ENCODE results near the gene SLC39A6.
A peak's percentile ranks its signal among the peaks of the same experiment; 100 is the strongest.
"Not testable (repeated sequence)": the region's sequence is repeated elsewhere in the genome, so short reads cannot be mapped to it uniquely, and the experiment has no call there.

SLC39A6 gene

DNA sequence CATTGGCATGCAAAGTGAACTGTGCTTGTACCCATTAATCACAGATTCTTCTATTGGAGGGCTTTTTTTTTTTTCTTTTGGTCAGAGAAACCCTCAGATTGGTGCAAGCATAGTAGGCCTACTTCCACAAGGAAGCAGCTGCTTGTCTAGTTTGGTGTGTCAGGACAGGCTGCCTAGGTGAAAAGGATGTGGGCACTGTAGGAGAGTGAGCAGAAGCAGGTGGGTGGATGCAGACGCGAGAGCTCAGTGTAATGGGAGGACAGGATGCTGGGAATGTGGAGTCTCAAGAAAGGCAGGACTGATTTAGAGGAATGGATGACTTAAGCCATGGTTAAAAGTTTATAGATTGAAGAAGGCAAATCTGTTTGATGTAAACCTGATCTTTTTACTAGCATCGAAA, 3.6 kb upstream of the SLC39A6 start:
- DNase-seq = no peak

DNA sequence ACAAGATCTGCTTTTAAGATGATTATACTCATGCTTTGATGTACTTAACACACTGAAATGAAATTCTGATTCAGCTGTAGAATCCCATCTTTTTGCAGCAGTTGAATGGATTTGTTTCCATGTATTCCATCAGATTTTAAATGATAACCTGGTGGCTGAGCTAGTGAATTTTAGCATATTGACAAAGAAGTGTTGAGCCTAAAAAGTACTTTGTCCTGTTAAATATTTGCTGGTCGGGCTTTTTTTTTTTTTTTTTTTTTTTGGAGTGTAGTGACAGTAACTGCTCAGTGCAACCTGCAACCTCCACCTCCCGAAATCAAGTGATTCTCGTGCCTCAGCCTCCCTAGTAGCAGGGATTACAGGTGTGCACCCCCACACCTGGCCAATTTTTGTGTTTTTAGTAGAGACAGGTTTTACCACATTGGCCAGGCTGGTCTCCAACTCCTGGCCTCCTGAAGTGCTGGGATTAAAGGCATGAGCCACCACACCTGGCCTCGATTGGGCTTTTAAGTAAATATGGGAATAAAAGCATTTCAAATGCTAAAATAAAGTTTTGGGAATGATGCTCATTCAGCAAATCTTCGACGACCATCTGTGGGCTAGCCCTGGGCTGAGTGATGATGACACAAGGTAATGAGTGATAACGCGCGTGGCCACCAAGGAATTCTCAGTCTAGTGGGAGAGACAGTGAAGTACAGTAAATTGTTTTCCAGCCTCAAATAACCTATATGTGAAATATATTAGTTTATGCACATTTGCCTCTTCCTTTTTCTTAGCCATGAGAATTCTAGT, 2.7 kb upstream of the SLC39A6 start:
- DNase-seq = no peak

DNA sequence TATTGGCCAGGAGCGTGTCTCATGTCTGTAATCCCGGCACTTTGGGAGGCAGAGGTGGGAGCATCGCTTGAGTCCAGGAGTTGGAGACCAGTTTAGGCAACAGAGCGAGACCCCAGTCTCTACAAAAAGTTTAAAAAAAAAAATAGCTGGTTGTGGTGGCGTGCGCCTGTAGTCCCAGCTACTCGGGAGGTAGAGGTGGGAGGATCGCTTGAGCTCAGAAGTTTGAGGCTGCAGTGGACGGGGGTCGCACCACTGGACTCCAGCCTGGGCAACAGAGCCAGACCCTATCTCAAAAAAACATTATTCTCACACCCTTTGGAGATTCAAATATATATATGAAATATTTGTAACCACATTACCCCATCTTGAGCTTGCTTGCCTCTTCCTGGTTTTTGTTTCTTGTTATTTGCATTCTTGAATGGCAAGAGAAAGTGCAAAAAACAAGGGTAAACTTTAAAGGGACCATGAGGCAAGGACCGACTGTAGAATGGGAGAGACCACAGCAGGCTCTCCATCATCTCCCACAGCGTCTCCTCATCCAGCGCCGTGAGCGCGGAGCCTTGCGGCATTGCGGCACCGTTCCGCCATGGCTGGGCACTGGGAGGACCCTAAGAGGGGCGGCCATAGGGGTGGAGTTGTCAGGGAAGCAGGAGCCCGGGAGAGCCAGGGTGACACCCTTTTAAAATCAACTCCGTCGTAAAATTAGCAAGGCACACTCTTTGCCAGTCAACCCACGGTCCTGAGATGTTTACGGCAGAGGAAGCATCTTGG, 1.9 kb upstream of the SLC39A6 start:
- no peak for DNase-seq

DNA sequence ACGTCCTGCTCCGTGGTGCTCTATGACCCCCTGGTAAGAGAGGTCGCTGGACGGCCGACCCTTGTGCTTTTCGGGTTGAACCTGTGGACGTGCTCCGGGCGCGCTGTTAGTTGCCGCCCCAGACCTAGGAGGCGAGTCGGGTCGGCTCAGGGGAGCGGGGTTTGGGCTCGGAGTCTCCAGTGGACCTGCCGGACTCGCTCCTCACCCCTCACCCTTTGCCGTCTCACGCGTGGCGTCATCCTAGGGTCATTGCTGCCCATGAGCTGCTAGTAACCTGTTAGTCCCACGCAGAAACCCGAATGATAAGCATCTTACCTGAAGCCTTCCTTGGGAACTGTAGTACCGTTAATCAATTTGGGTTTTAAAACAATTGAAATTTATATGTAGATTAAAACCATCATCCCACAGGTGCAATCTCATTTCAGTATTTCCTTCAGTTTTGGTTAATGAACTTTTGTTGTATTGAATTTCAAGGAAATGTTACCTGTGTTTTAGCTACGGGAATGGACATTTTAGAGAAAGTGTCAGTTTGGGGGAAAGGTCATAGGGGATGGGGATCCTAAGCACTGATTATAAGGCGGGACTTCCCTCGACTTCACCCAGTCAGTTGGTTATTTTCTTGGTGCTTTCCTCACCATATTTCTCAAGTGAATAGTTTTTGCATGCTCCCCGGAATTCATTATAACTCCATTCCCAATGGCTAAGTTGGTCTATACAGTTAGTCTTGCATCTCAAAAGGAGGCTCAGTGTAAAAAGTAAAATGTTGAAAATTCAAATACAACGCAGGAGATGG, 1.1 kb upstream of the SLC39A6 start:
- peak in 1 of 2 donors; percentile 6 for DNase-seq

- no peak for DNase-seq
Measured at GRCh38 chr18:36128907-36129299, 237 bp downstream of the SLC39A6 start.

DNA sequence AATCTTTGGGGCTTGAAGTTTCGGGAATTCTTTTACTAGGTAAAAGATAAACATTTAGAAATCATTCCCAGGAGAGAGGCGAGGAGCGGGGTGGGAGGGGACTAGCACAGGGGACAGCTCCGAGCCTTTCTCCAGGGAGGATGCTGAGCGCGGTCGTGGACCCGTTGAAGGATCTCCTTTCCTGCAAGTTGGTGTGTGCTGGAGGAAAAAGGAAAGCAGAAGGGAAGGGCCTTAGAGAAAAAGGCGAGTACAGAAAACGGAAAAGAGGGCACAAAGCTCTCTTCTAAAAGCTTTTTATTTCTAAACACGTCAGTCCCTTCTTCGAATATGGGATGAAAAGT, 640 bp downstream of the SLC39A6 start:
- no peak for DNase-seq

DNA sequence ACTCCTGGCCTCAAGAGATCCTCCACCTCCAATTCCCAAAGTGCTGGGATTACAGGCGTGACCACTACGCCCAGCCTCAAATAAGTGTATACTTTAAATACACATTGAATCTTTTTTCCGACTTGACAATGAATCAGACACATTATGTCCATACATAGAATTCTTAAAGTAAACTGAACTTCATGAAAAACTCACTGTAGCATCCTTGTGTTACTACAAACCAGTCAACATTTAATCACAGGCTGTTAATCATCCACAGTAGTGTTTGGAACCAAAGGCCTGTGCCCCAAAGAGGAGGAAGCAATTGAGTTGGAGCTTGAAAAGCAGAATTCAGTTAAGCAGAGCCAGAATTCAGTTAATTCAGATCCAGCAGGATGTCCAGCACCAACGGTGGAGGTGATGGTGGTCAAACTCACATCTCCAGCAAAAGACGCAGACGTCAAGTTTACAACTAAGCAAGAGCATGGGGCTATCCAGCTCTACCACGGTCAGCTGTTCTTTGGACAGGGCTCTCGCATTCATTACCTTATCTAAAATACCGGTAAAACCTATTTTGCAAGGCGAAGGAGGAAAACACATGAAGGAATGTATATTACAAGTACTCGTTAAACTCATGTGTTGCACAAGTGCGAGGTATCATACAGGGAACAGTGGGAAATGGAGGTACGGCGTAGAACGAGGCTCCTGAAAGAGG, 1.2 kb downstream of the SLC39A6 start:
- DNase-seq = no peak

GRCh38 chr18:36126668-36127067, 2.5 kb downstream of the SLC39A6 start:
- DNase-seq = no peak

DNA sequence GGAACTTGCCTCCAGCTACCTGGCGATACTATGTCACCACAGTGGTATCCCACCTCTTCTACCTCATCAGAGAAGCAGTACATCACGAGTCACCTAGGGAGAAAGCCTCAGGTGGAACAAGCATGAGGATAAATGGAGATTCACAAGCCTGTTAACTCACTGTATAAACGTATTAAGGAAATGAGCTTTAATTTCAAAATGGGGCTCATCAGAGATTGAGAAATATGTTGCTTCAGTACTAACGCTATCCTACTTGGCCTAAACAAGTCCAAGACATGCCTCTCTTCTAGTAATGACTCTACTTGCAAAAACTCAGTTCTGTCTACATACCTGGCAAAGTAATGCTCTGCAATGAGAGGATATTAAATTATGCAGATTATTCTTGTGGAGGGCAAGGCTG, 4.3 kb downstream of the SLC39A6 start:
- no peak for DNase-seq

GRCh38 chr18:36120297-36120696, 8.8 kb downstream of the SLC39A6 start:
- DNase-seq = no peak

DNA sequence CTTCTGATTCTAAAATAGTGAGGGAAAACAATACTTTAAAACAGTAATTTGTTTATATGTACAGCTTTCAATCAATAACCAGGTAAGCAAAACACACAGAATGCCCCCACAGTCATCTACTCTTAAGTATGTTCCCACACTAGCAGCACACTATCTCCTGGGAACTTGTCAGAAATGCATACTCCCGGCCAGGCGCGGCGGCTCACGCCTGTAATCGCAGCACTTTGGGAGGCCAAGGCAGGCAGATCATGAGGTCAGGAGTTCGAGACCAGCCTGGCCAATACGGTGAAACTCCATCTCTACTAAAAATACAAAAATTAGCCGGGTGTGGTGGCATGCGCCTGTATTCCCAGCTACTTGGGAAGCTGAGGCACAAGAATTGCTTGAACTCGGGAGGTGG, 12.4 kb downstream of the SLC39A6 start:
- not testable (repeated sequence) for DNase-seq

- no peak for DNase-seq
Measured at GRCh38 chr18:36114738-36115137, 14.4 kb downstream of the SLC39A6 start.

DNA sequence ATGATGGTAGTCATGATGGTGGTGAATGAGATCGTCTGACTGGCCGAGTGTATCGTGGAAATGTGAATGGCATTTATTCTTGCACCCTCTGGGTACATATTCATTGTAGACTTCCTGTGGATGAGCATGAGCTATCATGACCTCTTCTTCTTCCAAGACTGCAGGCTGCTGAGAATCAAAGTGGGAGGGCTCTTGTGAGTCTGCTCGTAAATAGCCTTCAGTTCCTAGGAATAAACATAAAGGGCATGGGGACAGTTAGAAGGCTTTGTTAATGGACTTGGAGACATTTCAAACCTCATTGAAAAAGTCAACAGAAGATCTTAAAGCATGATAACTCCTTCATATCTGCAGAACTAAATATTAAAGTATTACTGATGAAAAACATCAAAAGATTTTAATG, 14.9 kb downstream of the SLC39A6 start:
- DNase-seq = no peak

DNA sequence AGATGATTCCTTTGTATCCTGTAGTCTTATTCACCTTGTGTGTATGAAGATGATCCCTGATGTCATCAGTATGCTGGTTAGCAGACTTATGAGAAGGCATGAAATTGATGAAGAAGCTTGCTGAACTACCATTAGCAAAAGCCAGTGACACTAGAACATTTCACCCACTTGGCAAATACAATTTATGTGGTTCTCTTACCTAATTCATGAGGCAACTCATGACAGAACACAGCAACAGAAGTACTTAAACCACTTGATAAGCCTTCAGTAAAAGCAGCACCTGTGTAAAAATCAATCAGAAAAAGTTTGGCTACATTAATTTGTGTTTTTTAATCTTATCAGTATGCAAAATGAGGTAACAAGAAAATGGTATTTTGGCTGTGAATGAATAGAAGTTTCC, 16.8 kb downstream of the SLC39A6 start:
- DNase-seq = no peak

DNA sequence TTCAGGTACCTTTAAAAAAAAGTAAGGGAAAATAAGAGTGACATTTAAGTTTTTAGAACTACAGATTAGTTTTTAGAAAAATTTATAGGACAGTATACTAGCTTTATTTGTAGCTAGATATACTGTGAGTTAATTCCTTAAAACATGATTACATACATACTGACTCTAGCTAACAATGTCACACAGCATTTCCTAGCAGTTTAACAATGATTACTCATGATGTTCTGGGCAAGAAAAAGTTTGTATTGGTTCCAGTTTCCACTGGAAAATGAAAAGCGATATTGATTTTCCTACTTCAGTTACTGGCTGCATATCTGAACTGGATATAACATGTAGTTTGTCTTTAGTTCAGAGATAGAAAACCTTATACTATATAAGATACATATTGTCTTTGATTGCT, 19.4 kb downstream of the SLC39A6 start:
- no peak for DNase-seq

GRCh38 chr18:36108601-36109000, 20.5 kb downstream of the SLC39A6 start:
- DNase-seq = no peak

- DNase-seq = peak; percentile 42 to 53
Measured at GRCh38 chr18:36108196-36108595, 20.9 kb downstream of the SLC39A6 start.

DNA sequence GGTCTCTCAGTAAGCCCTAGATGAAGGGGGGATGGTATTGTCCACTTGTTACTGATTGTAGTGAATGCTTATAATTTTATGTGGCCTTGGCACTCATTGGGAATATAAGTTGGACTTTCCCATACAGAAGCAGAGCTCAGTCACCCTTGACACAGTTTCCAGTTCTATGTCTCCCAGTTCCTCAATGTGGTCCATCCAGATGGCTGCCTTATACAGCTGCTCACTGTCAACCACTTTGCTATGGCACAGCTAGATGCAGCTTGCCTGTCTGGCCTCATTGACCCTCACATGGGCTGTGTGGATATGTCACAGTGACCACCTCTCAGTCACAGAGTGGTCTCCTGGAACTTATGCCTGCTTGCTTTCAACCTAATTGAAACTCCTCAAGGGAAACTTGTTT, 21.7 kb downstream of the SLC39A6 start:
- peak in 1 of 2 donors; percentile 24 for DNase-seq

- no peak for DNase-seq
Measured at GRCh38 chr18:36104749-36105148, 24.4 kb downstream of the SLC39A6 start.

DNA sequence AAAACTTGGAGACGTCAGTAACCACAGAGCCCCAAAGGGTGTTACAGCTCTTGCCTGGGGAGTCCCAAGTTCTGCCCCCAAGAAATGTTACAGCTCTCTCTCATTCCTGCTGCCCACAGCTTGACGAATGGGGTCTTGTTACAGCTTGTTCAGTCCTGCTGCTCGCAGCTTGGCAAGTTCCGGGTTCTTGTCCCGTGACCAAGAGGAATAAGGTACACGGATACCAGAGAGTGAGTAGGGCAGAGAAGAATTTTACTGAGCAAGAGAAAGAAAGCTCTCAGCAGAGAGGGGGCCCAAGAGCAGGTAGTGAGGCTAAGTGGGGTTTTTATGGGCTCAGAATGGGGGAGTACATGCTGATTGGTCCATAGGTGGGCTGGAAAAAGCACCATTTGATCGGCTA, 27.2 kb downstream of the SLC39A6 start:
- DNase-seq = no peak

- no peak for DNase-seq
Measured at GRCh38 chr18:36099311-36099710, 29.8 kb downstream of the SLC39A6 start.

DNA sequence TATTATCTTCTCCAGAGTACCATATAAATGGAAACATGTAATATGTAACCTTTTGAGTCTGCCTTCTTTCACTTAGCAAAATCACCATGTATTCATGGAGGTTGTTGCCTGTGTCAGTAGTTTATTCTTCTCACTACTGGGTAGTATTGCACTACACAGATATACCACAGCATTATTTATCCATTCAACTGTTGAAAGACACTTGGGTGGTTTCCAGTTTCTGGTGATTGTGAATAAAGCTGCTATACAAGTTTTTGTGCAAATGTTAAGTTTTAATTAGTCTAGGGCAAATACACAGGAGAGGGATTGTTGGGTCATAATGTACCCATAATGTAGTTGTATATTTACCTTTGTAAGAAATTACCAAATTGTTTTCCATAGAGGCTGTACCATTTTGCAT, 32.2 kb downstream of the SLC39A6 start:
- DNase-seq = no peak
